Nephron (organoid): Measurements from ENCODE around the gene C14orf180.

Experiments
- H3K27ac Mint-ChIP-seq, 3 experiments: 2 replicates each; pipeline ENCODE4 v1.8.0; 2020; ENCODE audit warnings: mixed read lengths in 3 of 3, mild to moderate bottlenecking in 2 of 3, moderate library complexity in 1 of 3
- H3K27me3 Mint-ChIP-seq: 2 replicates; pipeline ENCODE4 v1.8.0; 2021; ENCODE audit warnings: low read depth, mild to moderate bottlenecking, moderate library complexity, mixed read lengths
- H3K36me3 Mint-ChIP-seq: 2 replicates; pipeline ENCODE4 v1.8.0; 2020; ENCODE audit warnings: low read depth, mixed read lengths
- H3K4me1 Mint-ChIP-seq: 2 replicates; pipeline ENCODE4 v1.8.0; 2020; ENCODE audit warnings: mixed read lengths
- H3K4me3 Mint-ChIP-seq, 3 experiments: 2 replicates each; pipeline ENCODE4 v1.8.0; 2020; ENCODE audit warnings: mild to moderate bottlenecking in 3 of 3, mixed read lengths in 3 of 3, moderate library complexity in 2 of 3
- H3K9me3 Mint-ChIP-seq: 2 replicates; pipeline ENCODE4 v1.8.0; 2020; ENCODE audit warnings: mixed read lengths
- CTCF ChIP-seq, 3 experiments: fragments of 200-600 bp; sonication (generic); IDR thresholded peaks; one replicate each; pipeline ENCODE4 v1.5.0; 2021; ENCODE audit warnings: antibody characterized with exemption in 3 of 3; ENCODE audit not compliant: unreplicated experiment in 3 of 3

Gene C14orf180

GRCh38 chr14:104545151-104545941 is 34.2 kb upstream of the C14orf180 start:
- no peak overlapping the region for H3K4me3 Mint-ChIP-seq
- peaks cover 47% of the 10 kb centered on the region for H3K27me3 Mint-ChIP-seq
- no peaks in the 10 kb centered on the region for H3K36me3 Mint-ChIP-seq
- no peaks in the 10 kb centered on the region for H3K9me3 Mint-ChIP-seq
- H3K4me1 Mint-ChIP-seq = no peaks in the 10 kb centered on the region
- TF ChIP-seq CTCF (IDR thresholded peaks at IDR 0.05; ENCODE audit: unreplicated experiment in 3 of 3) = no peak
- H3K27ac Mint-ChIP-seq = no peak overlapping the region

- Mint-ChIP-seq H3K27me3 (peaks cover 54% of the 10 kb centered on the region), H3K27ac (no peak overlapping the region), H3K9me3 (no peaks in the 10 kb centered on the region), H3K4me1 (no peaks in the 10 kb centered on the region), H3K36me3 (no peaks in the 10 kb centered on the region), H3K4me3 (no peak overlapping the region)
- TF ChIP-seq CTCF (IDR thresholded peaks at IDR 0.05; ENCODE audit: unreplicated experiment in 3 of 3) = no peak
Observed at GRCh38 chr14:104545942-104546501, 33.5 kb upstream of the C14orf180 start.

GRCh38 chr14:104546591-104547309 is 32.8 kb upstream of the C14orf180 start:
- H3K27ac Mint-ChIP-seq = no peak overlapping the region

GRCh38 chr14:104547310-104547997 is 32.1 kb upstream of the C14orf180 start:
- TF ChIP-seq CTCF (IDR thresholded peaks at IDR 0.05; ENCODE audit: unreplicated experiment in 3 of 3) = no peak
- Mint-ChIP-seq H3K27me3 (peaks cover 55% of the 10 kb centered on the region), H3K27ac (no peak overlapping the region), H3K9me3 (no peaks in the 10 kb centered on the region), H3K4me1 (no peaks in the 10 kb centered on the region), H3K36me3 (no peaks in the 10 kb centered on the region), H3K4me3 (no peak overlapping the region)

More at GRCh38 chr14:104546591-104547309, 32.8 kb upstream of the C14orf180 start:
- Mint-ChIP-seq H3K27me3 (peaks cover 56% of the 10 kb centered on the region), H3K36me3 (no peaks in the 10 kb centered on the region), H3K9me3 (no peaks in the 10 kb centered on the region), H3K4me3 (no peak overlapping the region), H3K4me1 (no peaks in the 10 kb centered on the region)
- no peak for TF ChIP-seq CTCF (IDR thresholded peaks at IDR 0.05; ENCODE audit: unreplicated experiment in 3 of 3)

- no peaks in the 10 kb centered on the region for H3K4me1 Mint-ChIP-seq
- peaks cover 54% of the 10 kb centered on the region for H3K27me3 Mint-ChIP-seq
- no peak for TF ChIP-seq CTCF (IDR thresholded peaks at IDR 0.05; ENCODE audit: unreplicated experiment in 3 of 3)
Observed at GRCh38 chr14:104547998-104548700, 31.4 kb upstream of the C14orf180 start.

More at GRCh38 chr14:104547998-104548700, 31.4 kb upstream of the C14orf180 start:
- Mint-ChIP-seq H3K36me3 (no peaks in the 10 kb centered on the region), H3K9me3 (no peaks in the 10 kb centered on the region), H3K4me3 (no peak overlapping the region), H3K27ac (no peak overlapping the region)
